ENCODE measurements around the gene TBL3.

Gene TBL3

DNA sequence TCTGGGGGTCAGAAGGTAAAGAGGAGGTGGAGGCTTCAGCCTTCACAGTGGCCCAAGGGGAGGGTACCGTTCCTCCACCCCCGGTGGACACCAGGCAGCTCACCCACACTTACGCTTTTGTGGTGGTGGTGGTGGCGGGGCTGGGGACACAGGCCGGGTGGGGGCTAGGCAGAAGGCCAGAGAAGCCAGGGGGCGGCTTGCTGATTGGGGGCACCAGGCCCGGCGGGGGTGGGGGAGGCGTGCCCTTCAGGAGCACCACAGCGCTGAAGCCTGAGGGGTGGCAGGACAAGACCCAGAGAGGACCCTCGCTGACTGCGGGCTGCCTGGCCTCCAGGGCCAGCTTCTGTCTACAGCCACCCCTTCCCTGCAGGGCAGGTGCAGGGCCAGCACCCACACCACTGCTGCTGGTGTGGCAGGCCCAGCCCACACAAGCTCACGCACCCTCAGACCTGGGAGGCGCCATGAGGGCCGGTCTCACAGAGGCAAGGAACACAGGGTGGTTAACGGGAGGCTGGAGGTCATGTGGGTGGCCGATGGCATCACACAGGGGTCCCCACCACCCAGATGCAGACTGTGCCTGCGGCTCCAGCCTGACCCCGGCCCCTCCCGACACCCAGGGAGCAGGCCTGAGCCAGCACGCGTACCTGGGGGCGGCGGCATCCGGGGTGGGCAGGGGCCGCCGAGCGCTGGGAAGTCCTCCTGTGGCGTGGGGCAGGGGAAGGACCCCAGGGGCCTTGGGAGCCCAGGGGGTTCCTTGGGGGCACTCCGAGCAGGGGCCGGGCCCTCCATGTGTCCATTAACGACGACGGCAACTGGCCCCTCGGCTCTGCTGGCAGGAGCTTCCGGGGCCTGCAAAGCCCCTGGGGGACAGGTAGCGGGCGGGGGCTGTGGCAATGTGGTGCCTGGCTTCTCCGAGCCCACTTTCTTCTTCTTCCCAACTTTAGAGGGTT is 27.3 kb downstream of the TBL3 start:
- no peak for DNase-seq (ENCODE audit: low spot score)
- in situ Hi-C loops (cut with MboI; ENCODE audit: low pct_unique_long_range_greater_than_20kb, low sequenced_read_pairs, unreplicated experiment): no loop called here
- TF ChIP-seq, protein P1, sequence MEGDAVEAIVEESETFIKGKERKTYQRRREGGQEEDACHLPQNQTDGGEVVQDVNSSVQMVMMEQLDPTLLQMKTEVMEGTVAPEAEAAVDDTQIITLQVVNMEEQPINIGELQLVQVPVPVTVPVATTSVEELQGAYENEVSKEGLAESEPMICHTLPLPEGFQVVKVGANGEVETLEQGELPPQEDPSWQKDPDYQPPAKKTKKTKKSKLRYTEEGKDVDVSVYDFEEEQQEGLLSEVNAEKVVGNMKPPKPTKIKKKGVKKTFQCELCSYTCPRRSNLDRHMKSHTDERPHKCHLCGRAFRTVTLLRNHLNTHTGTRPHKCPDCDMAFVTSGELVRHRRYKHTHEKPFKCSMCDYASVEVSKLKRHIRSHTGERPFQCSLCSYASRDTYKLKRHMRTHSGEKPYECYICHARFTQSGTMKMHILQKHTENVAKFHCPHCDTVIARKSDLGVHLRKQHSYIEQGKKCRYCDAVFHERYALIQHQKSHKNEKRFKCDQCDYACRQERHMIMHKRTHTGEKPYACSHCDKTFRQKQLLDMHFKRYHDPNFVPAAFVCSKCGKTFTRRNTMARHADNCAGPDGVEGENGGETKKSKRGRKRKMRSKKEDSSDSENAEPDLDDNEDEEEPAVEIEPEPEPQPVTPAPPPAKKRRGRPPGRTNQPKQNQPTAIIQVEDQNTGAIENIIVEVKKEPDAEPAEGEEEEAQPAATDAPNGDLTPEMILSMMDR (IDR thresholded peaks at IDR 0.05; ENCODE audit: extremely low read depth, insufficient read depth, missing control alignments): no peak

DNA sequence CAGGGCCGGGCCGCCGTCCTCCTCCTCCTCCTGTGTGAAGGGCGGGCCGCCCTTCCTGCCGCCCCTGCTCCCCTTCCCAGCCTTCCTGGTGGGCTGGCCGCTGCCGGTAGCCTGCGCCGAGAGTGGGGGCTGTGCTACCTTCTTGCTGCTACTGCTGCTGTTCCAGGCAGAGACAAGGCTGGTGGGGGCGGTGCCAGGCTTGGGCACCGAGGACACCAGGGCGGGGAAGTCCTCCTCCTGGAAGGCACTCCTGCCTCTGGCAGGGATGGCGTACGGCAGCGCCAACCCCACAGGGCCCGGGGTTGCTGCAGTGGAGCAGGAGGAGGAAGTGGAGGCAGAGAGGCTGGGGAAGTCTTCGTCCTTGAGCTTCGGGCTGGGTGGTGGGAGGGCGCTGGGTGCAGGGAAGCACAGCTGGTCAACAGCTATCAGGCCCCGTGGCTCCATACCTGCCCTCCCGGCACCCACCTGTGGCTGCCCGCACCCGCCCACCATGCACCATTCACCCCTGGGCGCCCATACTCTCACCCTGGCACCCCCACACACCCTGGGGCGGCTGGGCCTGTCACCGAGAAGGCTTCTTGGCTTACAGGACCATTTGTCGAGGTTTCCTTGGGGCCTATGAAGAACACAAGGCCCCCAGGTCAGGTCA is 28.1 kb downstream of the TBL3 start:
- TF ChIP-seq, protein P1 (IDR thresholded peaks at IDR 0.05; ENCODE audit: extremely low read depth, insufficient read depth, missing control alignments): no peak
- DNase-seq (ENCODE audit: low spot score): no peak
- in situ Hi-C loops (cut with MboI; ENCODE audit: low pct_unique_long_range_greater_than_20kb, low sequenced_read_pairs, unreplicated experiment): no loop called here

DNA sequence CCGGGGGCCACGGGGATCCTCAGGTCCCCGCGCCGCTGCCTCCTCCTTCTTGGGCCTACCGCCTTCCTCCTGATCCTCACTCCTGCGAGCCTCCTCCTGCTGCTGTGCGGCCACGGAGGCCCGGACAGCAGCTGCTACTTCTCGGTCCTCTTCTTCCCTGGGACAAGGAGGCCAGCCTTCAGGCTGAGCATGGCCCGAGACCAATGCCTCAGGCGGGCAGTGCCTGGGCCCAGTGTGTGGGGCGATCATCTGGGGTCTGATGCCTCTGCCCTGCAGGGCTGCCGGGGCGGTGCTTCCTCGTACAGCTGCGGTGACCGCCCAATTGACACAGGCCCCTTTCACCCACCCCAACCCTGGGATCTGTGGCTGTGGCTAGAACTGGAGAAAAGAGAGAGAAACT is 29.2 kb downstream of the TBL3 start:
- in situ Hi-C loops (cut with MboI; ENCODE audit: low pct_unique_long_range_greater_than_20kb, low sequenced_read_pairs, unreplicated experiment): no loop called here
- no peak for DNase-seq (ENCODE audit: low spot score)

DNA sequence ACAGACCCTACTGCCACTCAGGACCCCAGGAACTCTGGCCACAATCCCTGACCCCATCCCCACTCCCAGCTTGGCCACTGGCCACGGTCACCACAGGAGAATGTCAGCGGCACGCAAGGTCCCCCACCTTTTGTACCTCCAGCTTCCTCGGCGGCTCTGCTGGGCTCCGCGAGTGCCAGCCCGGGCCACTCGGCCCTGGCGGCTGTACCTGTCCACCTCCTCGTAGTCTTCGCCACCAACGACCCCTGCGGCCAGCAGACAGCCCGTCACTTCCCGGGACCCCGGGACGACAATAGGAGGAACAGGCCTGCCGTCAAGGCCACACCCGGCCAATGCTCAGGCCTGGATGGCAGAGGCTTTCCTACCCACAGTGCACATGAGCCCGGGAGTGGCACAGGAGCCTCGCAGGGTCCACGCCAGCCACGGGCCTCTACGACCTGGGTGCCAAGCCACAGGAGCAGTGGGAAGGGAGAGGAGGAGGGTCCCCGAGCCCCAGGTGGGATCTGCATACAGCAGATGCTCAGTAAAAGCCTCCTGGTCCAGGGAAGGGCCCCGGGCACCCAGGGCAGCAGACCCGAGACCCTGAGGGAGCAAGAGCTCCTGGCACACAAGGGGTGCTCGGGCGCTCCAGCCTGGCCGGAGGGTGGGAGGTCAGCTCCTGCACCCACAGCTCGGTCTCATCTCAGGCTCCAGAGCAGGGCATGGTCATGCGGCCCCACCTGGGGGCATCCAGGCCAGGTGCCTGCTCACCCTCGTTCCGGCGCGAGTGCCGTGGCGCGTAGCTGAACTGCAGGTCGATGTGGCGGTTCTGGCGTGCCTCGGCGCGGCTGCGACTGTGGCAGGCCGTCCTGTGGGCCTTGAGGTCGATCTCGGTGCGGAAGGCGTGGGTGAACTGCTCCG is 29.9 kb downstream of the TBL3 start:
- in situ Hi-C loops (cut with MboI; ENCODE audit: low pct_unique_long_range_greater_than_20kb, low sequenced_read_pairs, unreplicated experiment): no loop called here
- TF ChIP-seq, protein P1 (IDR thresholded peaks at IDR 0.05; ENCODE audit: extremely low read depth, insufficient read depth, missing control alignments): no peak
- no peak for DNase-seq (ENCODE audit: low spot score)

More for the DNA sequence above, 29.2 kb downstream of the TBL3 start:
- TF ChIP-seq, protein P1 (IDR thresholded peaks at IDR 0.05; ENCODE audit: extremely low read depth, insufficient read depth, missing control alignments): no peak

DNA sequence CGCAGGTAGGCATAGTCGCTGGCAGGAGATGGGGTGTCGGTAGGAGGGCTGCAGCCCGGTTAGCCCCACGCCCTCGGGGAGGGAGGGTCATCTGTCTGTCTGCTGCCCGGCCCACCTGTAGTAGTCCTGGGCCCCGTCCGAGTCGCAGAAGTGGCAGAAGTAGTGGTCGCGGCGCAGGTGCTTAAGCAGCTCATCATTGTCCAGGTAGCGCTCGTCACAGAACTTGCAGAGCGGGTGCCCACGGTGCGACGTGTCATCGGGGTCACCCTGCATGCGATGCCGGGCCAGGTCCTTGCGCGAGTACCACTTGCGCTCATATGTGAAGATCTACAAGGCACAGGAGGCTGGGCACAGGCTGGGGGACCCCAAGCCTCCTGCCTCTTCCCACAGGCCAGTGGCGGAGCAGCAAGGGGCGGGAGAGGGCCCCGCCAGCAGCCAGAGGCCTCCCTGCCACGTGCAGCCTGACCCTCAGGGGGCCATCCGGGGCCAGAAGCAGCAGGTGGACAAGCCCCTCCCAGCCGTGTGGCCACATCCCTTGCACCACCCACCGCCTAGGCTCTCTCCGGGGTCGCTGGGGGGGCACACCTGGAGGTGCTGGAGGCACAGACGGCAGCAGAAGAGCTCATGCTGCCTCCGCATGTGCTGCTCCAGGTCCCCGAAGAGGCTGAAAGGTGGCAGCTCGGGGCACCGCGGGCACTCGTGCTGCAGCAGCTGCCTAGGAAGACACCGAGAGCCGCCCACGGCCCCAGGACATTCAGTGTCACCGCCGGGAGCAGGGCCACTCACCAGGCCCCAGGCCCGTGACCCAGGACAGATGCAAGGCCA is 30.8 kb downstream of the TBL3 start:
- TF ChIP-seq, protein P1 (IDR thresholded peaks at IDR 0.05; ENCODE audit: extremely low read depth, insufficient read depth, missing control alignments): no peak
- no peak for DNase-seq (ENCODE audit: low spot score)
- in situ Hi-C loops (cut with MboI; ENCODE audit: low pct_unique_long_range_greater_than_20kb, low sequenced_read_pairs, unreplicated experiment): no loop called here
